Uterus (tissue), 4 donors: Measurements from ENCODE around the gene PRRG3. TPM values are rescaled to one million over a fixed set of nuclear protein-coding genes. Genes with fewer than 3 reads are reported as not detected.

ENCODE experiments used
- DNase-seq, 2 donors: peaks; one replicate each; pipeline ENCODE4 v3.0.0-alpha.2; 2019 to 2020
- H3K27ac ChIP-seq, 2 donors: fragments of 200-600 bp; sonication (generic); 1 replicate in 1 of 2; 2 replicates in 1 of 2; pipeline ENCODE4 v1.5.1; 2016 to 2018
- H3K27me3 ChIP-seq, 2 donors: fragments of 200-600 bp; sonication (generic); one replicate each; pipeline ENCODE4 v1.5.1; 2018 to 2019; ENCODE audit warnings: control low read depth in 1 of 2
- H3K36me3 ChIP-seq, 2 donors: fragments of 200-600 bp; sonication (generic); one replicate each; pipeline ENCODE4 v1.5.1; 2019; ENCODE audit warnings: control low read depth in 1 of 2
- H3K4me1 ChIP-seq, 2 donors: fragments of 200-600 bp; sonication (generic); one replicate each; pipeline ENCODE4 v1.5.1; 2018 to 2019; ENCODE audit warnings: control low read depth in 1 of 2
- H3K4me3 ChIP-seq, 2 donors: fragments of 200-600 bp; sonication (generic); 1 replicate in 1 of 2; 2 replicates in 1 of 2; pipeline ENCODE4 v1.5.1; 2018 to 2019; ENCODE audit warnings: mild to moderate bottlenecking in 1 of 2
- H3K9me3 ChIP-seq, 2 donors: fragments of 200-600 bp; sonication (generic); one replicate each; pipeline ENCODE4 v1.5.1; 2019; ENCODE audit warnings: control low read depth in 1 of 2
- POLR2A ChIP-seq, 2 donors: fragments of 450-650 bp; IDR thresholded peaks; one replicate each; pipeline ENCODE4 v1.6.1; 2016; ENCODE audit warnings: antibody characterized with exemption in 2 of 2, mild to moderate bottlenecking in 1 of 2, moderate library complexity in 1 of 2
- intact Hi-C: fragments of 100-400 bp; cut with DNase I; formaldehyde crosslinking; loops from one replicate; pipeline ENCODE4 v1.15.1; 2023; ENCODE audit warnings: low total_unique reads
- total RNA-seq, 4 donors: library from RNA; depleted of rRNA in 3 of 4; stranded (reverse); fragments of >200 nt in 3 of 4; gene quantifications; one replicate each; pipeline versions ENCODE4 v1.1.0 to v1.2.4, GENCODE V29; 2014 to 2023
- TF ChIP-seq, protein P1 (sequence below), 4 experiments: fragments of 200-600 bp in 2 of 4; fragments of 450-650 bp in 2 of 4; sonication (generic) in 2 of 4; IDR thresholded peaks; one replicate each; pipeline ENCODE4 v1.5.1; 2016 to 2019; ENCODE audit warnings: antibody characterized with exemption in 4 of 4, mild to moderate bottlenecking in 2 of 4, moderate library complexity in 1 of 4
- donor health status: DM: yes; HTN: yes; CAD: no.

Gene PRRG3
- total RNA-seq, 4 donors from 2014 or later, result 2.3 to 9.6 TPM; not detected in 2

DNA sequence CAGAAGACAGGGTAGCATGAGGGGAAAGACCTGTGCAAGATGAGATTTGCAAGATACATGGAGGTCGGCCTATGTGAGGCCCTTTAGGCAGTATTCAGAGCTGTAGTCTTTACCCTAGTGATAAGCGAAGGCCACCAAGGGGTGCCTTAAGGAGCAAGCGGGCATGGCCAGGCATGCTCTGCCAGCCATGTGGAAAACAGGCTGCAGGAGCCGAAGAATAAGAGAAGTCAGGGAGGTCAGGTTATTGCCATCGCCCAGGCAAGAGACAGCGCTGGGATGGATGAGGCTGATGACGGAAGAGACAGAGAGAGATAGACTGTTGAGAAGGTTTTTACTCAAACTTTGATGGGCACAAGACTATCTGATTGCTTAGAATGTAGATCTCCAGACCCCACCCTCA is 13.6 kb downstream of the PRRG3 start:
- H3K9me3 ChIP-seq, result no peaks in the 10 kb centered on the region
- intact Hi-C loops, result no loop called here
- TF ChIP-seq, protein P1, sequence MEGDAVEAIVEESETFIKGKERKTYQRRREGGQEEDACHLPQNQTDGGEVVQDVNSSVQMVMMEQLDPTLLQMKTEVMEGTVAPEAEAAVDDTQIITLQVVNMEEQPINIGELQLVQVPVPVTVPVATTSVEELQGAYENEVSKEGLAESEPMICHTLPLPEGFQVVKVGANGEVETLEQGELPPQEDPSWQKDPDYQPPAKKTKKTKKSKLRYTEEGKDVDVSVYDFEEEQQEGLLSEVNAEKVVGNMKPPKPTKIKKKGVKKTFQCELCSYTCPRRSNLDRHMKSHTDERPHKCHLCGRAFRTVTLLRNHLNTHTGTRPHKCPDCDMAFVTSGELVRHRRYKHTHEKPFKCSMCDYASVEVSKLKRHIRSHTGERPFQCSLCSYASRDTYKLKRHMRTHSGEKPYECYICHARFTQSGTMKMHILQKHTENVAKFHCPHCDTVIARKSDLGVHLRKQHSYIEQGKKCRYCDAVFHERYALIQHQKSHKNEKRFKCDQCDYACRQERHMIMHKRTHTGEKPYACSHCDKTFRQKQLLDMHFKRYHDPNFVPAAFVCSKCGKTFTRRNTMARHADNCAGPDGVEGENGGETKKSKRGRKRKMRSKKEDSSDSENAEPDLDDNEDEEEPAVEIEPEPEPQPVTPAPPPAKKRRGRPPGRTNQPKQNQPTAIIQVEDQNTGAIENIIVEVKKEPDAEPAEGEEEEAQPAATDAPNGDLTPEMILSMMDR (IDR thresholded peaks at IDR 0.05), result no peak
- TF ChIP-seq POLR2A (IDR thresholded peaks at IDR 0.05), result no peak
- no peak overlapping the region for H3K27ac ChIP-seq
- DNase-seq, result no peak
- no peak overlapping the region for H3K4me3 ChIP-seq
- no peaks in the 10 kb centered on the region for H3K36me3 ChIP-seq
- H3K4me1 ChIP-seq, result no peaks in the 10 kb centered on the region
- no peaks in the 10 kb centered on the region for H3K27me3 ChIP-seq

DNA sequence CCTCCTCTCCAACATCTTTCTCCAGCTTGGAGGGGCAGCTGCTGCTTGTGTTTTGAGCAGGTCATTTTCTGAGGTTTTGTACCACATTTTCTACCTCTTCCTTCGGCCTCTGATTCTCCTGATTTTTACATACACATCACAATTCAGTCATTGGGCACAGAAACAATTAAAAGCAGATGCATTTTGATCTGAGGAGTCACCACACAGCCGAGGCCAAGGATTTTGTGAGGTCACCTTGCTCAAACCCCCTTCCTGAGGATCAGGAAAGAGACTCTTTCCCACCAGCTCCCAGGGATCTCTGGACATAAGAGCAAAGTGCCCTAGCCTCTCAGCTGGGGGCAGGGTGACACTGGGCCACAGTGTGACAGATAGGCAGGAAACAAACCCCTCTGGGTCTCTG is 15.2 kb downstream of the PRRG3 start:
- TF ChIP-seq, protein P1 (IDR thresholded peaks at IDR 0.05), result no peak
- no peak for DNase-seq
- intact Hi-C loops, result no loop called here
- Histone ChIP-seq H3K27me3 (no peaks in the 10 kb centered on the region), H3K4me1 (no peaks in the 10 kb centered on the region), H3K36me3 (no peaks in the 10 kb centered on the region), H3K27ac (no peak overlapping the region), H3K4me3 (no peak overlapping the region), H3K9me3 (no peaks in the 10 kb centered on the region)

DNA sequence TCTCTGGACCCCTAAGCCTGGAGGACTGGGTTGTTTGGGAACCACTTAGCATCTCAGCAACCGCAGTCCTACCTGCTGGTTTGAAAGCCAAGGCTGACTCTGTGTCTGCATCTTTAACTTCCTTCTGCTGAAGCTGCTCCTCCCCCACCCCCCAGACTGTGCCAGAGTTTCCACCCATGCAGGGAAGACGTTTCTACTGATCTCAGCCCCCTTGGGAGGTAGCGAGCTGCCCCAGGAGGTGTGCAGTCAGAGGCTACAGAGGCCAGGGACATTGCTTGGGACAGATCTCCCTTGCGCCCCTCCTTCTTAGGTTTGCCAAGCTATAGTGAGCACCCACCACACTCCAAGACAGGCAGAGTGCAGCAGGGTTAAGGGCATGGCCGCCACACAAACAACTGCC is 15.9 kb downstream of the PRRG3 start:
- H3K27me3 ChIP-seq, result no peaks in the 10 kb centered on the region
- no peaks in the 10 kb centered on the region for H3K36me3 ChIP-seq
- no peak overlapping the region for H3K4me3 ChIP-seq
- DNase-seq, result no peak
- no peak for TF ChIP-seq POLR2A (IDR thresholded peaks at IDR 0.05)
- TF ChIP-seq, protein P1 (IDR thresholded peaks at IDR 0.05), result no peak
- H3K9me3 ChIP-seq, result no peaks in the 10 kb centered on the region
- H3K4me1 ChIP-seq, result no peaks in the 10 kb centered on the region
- intact Hi-C loops, result no loop called here
- H3K27ac ChIP-seq, result no peak overlapping the region

DNA sequence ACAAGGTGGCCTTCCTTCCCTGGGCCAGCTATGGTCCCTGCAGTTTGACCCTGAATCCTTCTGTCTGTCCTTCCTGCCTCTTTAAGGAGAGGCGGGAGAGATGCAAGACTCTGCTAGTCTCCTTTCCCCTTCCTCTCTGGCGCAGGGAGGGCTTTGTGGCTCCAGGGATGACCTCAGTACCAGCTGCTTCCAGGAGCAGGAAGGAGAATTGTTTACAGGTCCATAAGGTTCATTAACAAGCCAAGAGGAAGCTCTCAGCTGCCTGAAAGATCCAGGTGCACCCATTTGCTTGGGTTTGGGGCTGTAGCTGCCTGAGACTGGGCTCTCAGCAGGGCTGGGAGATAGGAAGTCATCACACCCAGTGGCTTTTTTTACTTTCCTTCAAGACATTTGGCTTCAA is 16.5 kb downstream of the PRRG3 start:
- Histone ChIP-seq H3K36me3 (no peaks in the 10 kb centered on the region), H3K4me1 (no peaks in the 10 kb centered on the region), H3K27ac (no peak overlapping the region), H3K27me3 (no peaks in the 10 kb centered on the region), H3K4me3 (no peak overlapping the region), H3K9me3 (no peaks in the 10 kb centered on the region)
- intact Hi-C loops, result no loop called here
- no peak for TF ChIP-seq POLR2A (IDR thresholded peaks at IDR 0.05)
- TF ChIP-seq, protein P1 (IDR thresholded peaks at IDR 0.05), result no peak
- no peak for DNase-seq

DNA sequence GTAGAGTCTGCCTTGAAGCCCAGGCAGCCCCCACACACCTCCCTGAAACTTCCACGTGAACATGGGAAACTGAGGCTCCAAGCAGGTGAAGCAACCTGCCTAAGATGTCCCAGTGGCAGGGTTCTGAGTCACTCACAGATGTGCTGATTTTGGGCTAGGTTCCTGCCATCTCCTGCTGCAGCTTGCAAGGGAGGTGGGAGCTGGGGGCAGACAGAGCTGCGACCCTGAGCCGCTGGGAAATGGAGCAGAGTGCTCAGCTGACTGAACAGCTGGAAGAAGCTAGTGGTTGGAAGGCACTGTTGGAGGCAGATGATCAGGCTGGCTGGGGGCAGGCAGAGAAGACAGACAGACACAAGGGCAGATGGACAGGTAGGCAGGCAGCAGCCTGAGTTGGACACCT is 17.0 kb downstream of the PRRG3 start:
- H3K27ac ChIP-seq, result no peak overlapping the region
- no peaks in the 10 kb centered on the region for H3K36me3 ChIP-seq
- H3K9me3 ChIP-seq, result no peaks in the 10 kb centered on the region
- H3K4me3 ChIP-seq, result no peak overlapping the region
- intact Hi-C loops, result no loop called here
- TF ChIP-seq, protein P1 (IDR thresholded peaks at IDR 0.05), result no peak
- TF ChIP-seq POLR2A (IDR thresholded peaks at IDR 0.05), result no peak
- no peaks in the 10 kb centered on the region for H3K27me3 ChIP-seq
- no peak for DNase-seq
- H3K4me1 ChIP-seq, result no peaks in the 10 kb centered on the region
